ENCODE data around the gene ADAMTS10. TPM values are rescaled to one million over a fixed set of nuclear protein-coding genes. Genes with fewer than 3 reads are reported as not detected.

ADAMTS10 gene
- total and polyA plus RNA-seq, 4 donors = 1.2 to 10.1 (median 3.6) TPM

GRCh38 chr19:8561075-8561764, 49.3 kb downstream of the ADAMTS10 start:
- Histone ChIP-seq H3K27me3 (ENCODE audit: control insufficient read depth in 4 of 4, insufficient read depth in 4 of 4, low read length in 3 of 4) (no peaks in the 10 kb centered on the region), H3K4me1 (ENCODE audit: control insufficient read depth in 4 of 4, insufficient read depth in 4 of 4, low read length in 3 of 4) (no peaks in the 10 kb centered on the region), H3K9ac (ENCODE audit: low read depth in 1 of 2, low read length in 2 of 2) (no peak overlapping the region), H3K4me3 (ENCODE audit: low read depth in 1 of 3, low read length in 3 of 3) (no peak overlapping the region), H3K9me3 (ENCODE audit: control insufficient read depth in 4 of 4, low read length in 3 of 4) (no peaks in the 10 kb centered on the region), H3K36me3 (ENCODE audit: control insufficient read depth in 4 of 4, insufficient read depth in 3 of 4, low read depth in 1 of 4, low read length in 3 of 4) (no peaks in the 10 kb centered on the region), H3K27ac (ENCODE audit: low read depth in 1 of 2, low read length in 2 of 2) (no peak overlapping the region)
- no peak for DNase-seq (ENCODE audit: low spot score)
- TF ChIP-seq HNF4G (IDR thresholded peaks at IDR 0.05) (no peak), EGR1 (IDR thresholded peaks at IDR 0.05; ENCODE audit: low read depth in 2 of 2) (no peak), NR2F2 (IDR thresholded peaks at IDR 0.05) (no peak), FOXA1 (IDR thresholded peaks at IDR 0.05) (no peak), RXRA (IDR thresholded peaks at IDR 0.05) (no peak), REST (IDR thresholded peaks at IDR 0.05) (no peak), MAX (IDR thresholded peaks at IDR 0.05) (no peak), YY1 (IDR thresholded peaks at IDR 0.05) (no peak)
- 75% methylated on average over 2 of the region's 2 CpGs for WGBS

GRCh38 chr19:8558325-8558724, 52.2 kb downstream of the ADAMTS10 start:
- 77% methylated on average over 2 of the region's 2 CpGs for WGBS
- TF ChIP-seq EGR1 (IDR thresholded peaks at IDR 0.05; ENCODE audit: low read depth in 2 of 2) (no peak), GABPA (IDR thresholded peaks at IDR 0.05 in 1 of 2, conservative IDR thresholded peaks at IDR 0.05 in 1 of 2) (no peak), SP1 (IDR thresholded peaks at IDR 0.05) (no peak), RAD21 (IDR thresholded peaks at IDR 0.05) (no peak), ATF3 (IDR thresholded peaks at IDR 0.05) (no peak), MAX (IDR thresholded peaks at IDR 0.05) (no peak), HNF4A (conservative IDR thresholded peaks at IDR 0.05) (no peak), JUND (IDR thresholded peaks at IDR 0.05) (no peak), NR2F2 (IDR thresholded peaks at IDR 0.05) (no peak), HNF4G (IDR thresholded peaks at IDR 0.05) (no peak), FOXA2 (IDR thresholded peaks at IDR 0.05) (no peak), FOXA1 (IDR thresholded peaks at IDR 0.05) (no peak), TAF1 (conservative IDR thresholded peaks at IDR 0.05) (no peak), RXRA (IDR thresholded peaks at IDR 0.05) (no peak)
- H3K9ac ChIP-seq (ENCODE audit: low read depth in 1 of 2, low read length in 2 of 2) = no peak overlapping the region

More at GRCh38 chr19:8558325-8558724, 52.2 kb downstream of the ADAMTS10 start:
- DNase-seq (ENCODE audit: low spot score) = no peak
- Histone ChIP-seq H3K27me3 (ENCODE audit: control insufficient read depth in 4 of 4, insufficient read depth in 4 of 4, low read length in 3 of 4) (no peaks in the 10 kb centered on the region), H3K27ac (ENCODE audit: low read depth in 1 of 2, low read length in 2 of 2) (no peak overlapping the region), H3K4me1 (ENCODE audit: control insufficient read depth in 4 of 4, insufficient read depth in 4 of 4, low read length in 3 of 4) (no peaks in the 10 kb centered on the region), H3K36me3 (ENCODE audit: control insufficient read depth in 4 of 4, insufficient read depth in 3 of 4, low read depth in 1 of 4, low read length in 3 of 4) (no peaks in the 10 kb centered on the region), H3K9me3 (ENCODE audit: control insufficient read depth in 4 of 4, low read length in 3 of 4) (no peaks in the 10 kb centered on the region), H3K4me3 (ENCODE audit: low read depth in 1 of 3, low read length in 3 of 3) (no peak overlapping the region)

Data from liver (tissue), 9 donors.